ENCODE measurements around the gene MICU1.
A peak's percentile ranks its signal among the peaks of the same experiment; 100 is the strongest.
"Not testable (repeated sequence)": the region's sequence is repeated elsewhere in the genome, so short reads cannot be mapped to it uniquely, and the experiment has no call there.

The MICU1 gene

GRCh38 chr10:72506474-72506873 lies 119.4 kb downstream of the MICU1 start:
- DNase-seq: no peak

GRCh38 chr10:72505435-72505834 lies 120.4 kb downstream of the MICU1 start:
- DNase-seq: no peak

GRCh38 chr10:72503694-72504438 lies 122.0 kb downstream of the MICU1 start:
- DNase-seq: no peak

GRCh38 chr10:72503241-72503640 lies 122.6 kb downstream of the MICU1 start:
- no peak for DNase-seq

GRCh38 chr10:72502581-72502980 lies 123.3 kb downstream of the MICU1 start:
- DNase-seq: no peak

GRCh38 chr10:72499701-72500100 lies 126.2 kb downstream of the MICU1 start:
- DNase-seq: no peak

- no peak for DNase-seq
Measured at GRCh38 chr10:72490951-72491350, 134.9 kb downstream of the MICU1 start.

- no peak for DNase-seq
Measured at GRCh38 chr10:72487521-72487920, 138.4 kb downstream of the MICU1 start.

GRCh38 chr10:72487116-72487515 lies 138.8 kb downstream of the MICU1 start:
- DNase-seq: no peak

GRCh38 chr10:72485701-72486100 lies 140.2 kb downstream of the MICU1 start:
- no peak for DNase-seq

- DNase-seq: no peak
Measured at GRCh38 chr10:72484521-72484920, 141.4 kb downstream of the MICU1 start.

- no peak for DNase-seq
Measured at GRCh38 chr10:72483471-72483870, 142.4 kb downstream of the MICU1 start.

GRCh38 chr10:72480861-72481260 lies 145.0 kb downstream of the MICU1 start:
- no peak for DNase-seq

GRCh38 chr10:72477463-72477862 lies 148.4 kb downstream of the MICU1 start:
- no peak for DNase-seq

- DNase-seq: no peak
Measured at GRCh38 chr10:72472306-72472705, 153.6 kb downstream of the MICU1 start.

GRCh38 chr10:72470666-72471065 lies 155.2 kb downstream of the MICU1 start:
- no peak for DNase-seq

GRCh38 chr10:72467064-72467463 lies 158.8 kb downstream of the MICU1 start:
- DNase-seq: not testable (repeated sequence)

GRCh38 chr10:72466018-72466417 lies 159.9 kb downstream of the MICU1 start:
- peak in 14 of 56 donors; percentile 2 to 75 (median 13) for DNase-seq

GRCh38 chr10:72464438-72464837 lies 161.4 kb downstream of the MICU1 start:
- DNase-seq: no peak

- DNase-seq: no peak
Measured at GRCh38 chr10:72462261-72462660, 163.6 kb downstream of the MICU1 start.

GRCh38 chr10:72461085-72461484 lies 164.8 kb downstream of the MICU1 start:
- no peak for DNase-seq

- DNase-seq: no peak
Measured at GRCh38 chr10:72460284-72460876, 165.5 kb downstream of the MICU1 start.

- no peak for DNase-seq
Measured at GRCh38 chr10:72459301-72459700, 166.6 kb downstream of the MICU1 start.

Data from nucleus accumbens (tissue), 56 donors.